Endothelial cell of umbilical vein (primary cell): Measurements from ENCODE around the gene ERBIN. TPM values are rescaled to one million over a fixed set of nuclear protein-coding genes. Genes with fewer than 3 reads are reported as not detected.

Experiments used
- BruUV-seq: library from RNA; stranded (reverse); fragments of 400-500 nt; replicated peaks from 2 replicates; lab custom pipeline; 2021; lab: Mats Ljungman, UMichigan
- CTCF ChIA-PET: fragments of 300-600, 350-600 bp; sonication (Branson Sonifier 250); formaldehyde crosslinking; loops from one replicate; lab custom pipeline; 2021; ENCODE audit warnings: antibody characterized with exemption, inconsistent platforms; lab: Charles Lee
- POLR2A ChIA-PET: fragments of 300-600, 350-600 bp; sonication (Branson Sonifier 250); formaldehyde crosslinking; loops from one replicate; lab custom pipeline; 2021; ENCODE audit warnings: antibody characterized with exemption, inconsistent platforms; lab: Charles Lee
- DNase-seq: peaks from one replicate; pipeline ENCODE4 v3.0.0-alpha.2; 2011; ENCODE audit warnings: low read depth, low spot score
- FAIRE-seq: peaks from 2 replicates; lab custom pipeline; 2011; peaks lifted over from hg19 to GRCh38; lab: Jason Lieb, UNC
- H2AFZ ChIP-seq: 2 replicates; pipeline ENCODE4 v1.6.0; 2012; ENCODE audit warnings: low read depth, low read length, control low read depth, inconsistent platforms
- H3K27ac ChIP-seq: 2 replicates; pipeline ENCODE4 v1.5.1; 2011; ENCODE audit warnings: low read depth, mild to moderate bottlenecking, control low read depth, low read length, moderate library complexity; ENCODE audit not compliant: insufficient read depth
- H3K27me3 ChIP-seq, 2 experiments: 2 replicates each; pipeline versions ENCODE4 v1.6.0 to v1.6.1; 2011; ENCODE audit warnings: low read length in 2 of 2, mixed read lengths in 1 of 2; ENCODE audit not compliant: control insufficient read depth in 2 of 2, insufficient read depth in 2 of 2
- H3K36me3 ChIP-seq, 2 experiments: 2 replicates in 1 of 2; 3 replicates in 1 of 2; pipeline ENCODE4 v1.5.1; 2011; ENCODE audit warnings: low read length in 2 of 2, mild to moderate bottlenecking in 1 of 2, moderate library complexity in 1 of 2; ENCODE audit not compliant: control insufficient read depth in 2 of 2, insufficient read depth in 2 of 2; ENCODE audit errors: extremely low read depth in 1 of 2
- H3K4me1 ChIP-seq: 3 replicates; pipeline ENCODE4 v1.5.1; 2011; ENCODE audit warnings: mild to moderate bottlenecking, low read length; ENCODE audit not compliant: control insufficient read depth, insufficient read depth; ENCODE audit errors: extremely low read depth
- H3K4me2 ChIP-seq: 2 replicates; pipeline ENCODE4 v1.6.1; 2011; ENCODE audit warnings: low read length, control low read depth, mixed read lengths; ENCODE audit not compliant: insufficient read depth
- H3K4me3 ChIP-seq, 3 experiments: fragments of 200-600 bp in 1 of 3; sonication (generic), shearing (Covaris generic) in 1 of 3; replicated peaks in 1 of 3; 2 replicates each; pipeline ENCODE4 v1.5.1; 2011 to 2016; ENCODE audit warnings: control low read depth in 3 of 3, low read length in 3 of 3, mild to moderate bottlenecking in 2 of 3, inconsistent platforms in 1 of 3, low read depth in 1 of 3, moderate library complexity in 1 of 3; ENCODE audit not compliant: insufficient read depth in 1 of 3
- H3K79me2 ChIP-seq: 2 replicates; pipeline ENCODE4 v1.6.0; 2012; ENCODE audit warnings: low read length, inconsistent platforms; ENCODE audit not compliant: control insufficient read depth, insufficient read depth
- H3K9ac ChIP-seq: replicated peaks from 2 replicates; pipeline ENCODE3; 2011; ENCODE audit warnings: low read length, control low read depth; ENCODE audit not compliant: insufficient read depth; ENCODE audit errors: extremely low read depth
- H3K9me1 ChIP-seq: replicated peaks from 3 replicates; pipeline ENCODE4 v1.6.0; 2011; ENCODE audit warnings: mild to moderate bottlenecking, low read length; ENCODE audit not compliant: control insufficient read depth, insufficient read depth; ENCODE audit errors: extremely low read depth
- H3K9me3 ChIP-seq: replicated peaks from 2 replicates; pipeline ENCODE4 v1.5.1; 2012; ENCODE audit warnings: low read length, inconsistent platforms; ENCODE audit not compliant: control insufficient read depth, insufficient read depth
- H4K20me1 ChIP-seq: replicated peaks from 2 replicates; pipeline ENCODE3; 2011; ENCODE audit warnings: mild to moderate bottlenecking, low read length; ENCODE audit not compliant: control insufficient read depth, insufficient read depth; ENCODE audit errors: extremely low read depth
- EZH2 ChIP-seq: IDR thresholded peaks from 2 replicates; pipeline ENCODE4 v1.6.1; 2012; ENCODE audit warnings: borderline replicate concordance, low read depth, mild to moderate bottlenecking, moderate library complexity, low read length, inconsistent platforms; ENCODE audit not compliant: severe bottlenecking
- FOS ChIP-seq: IDR thresholded peaks from 2 replicates; pipeline ENCODE4 v1.6.1; 2011; ENCODE audit warnings: mild to moderate bottlenecking, low read length, moderate library complexity, borderline replicate concordance; ENCODE audit not compliant: insufficient read depth
- GATA2 ChIP-seq: IDR thresholded peaks from 2 replicates; pipeline ENCODE4 v1.7.0; 2011; ENCODE audit warnings: low read depth, mild to moderate bottlenecking, moderate library complexity, mixed read lengths, low read length; ENCODE audit not compliant: insufficient read length, insufficient read depth
- JUN ChIP-seq: IDR thresholded peaks from 2 replicates; pipeline ENCODE4 v1.6.1; 2011; ENCODE audit warnings: borderline replicate concordance, low read depth; ENCODE audit not compliant: insufficient read length, insufficient read depth
- MAX ChIP-seq: IDR thresholded peaks from 2 replicates; pipeline ENCODE4 v1.6.1; 2011; ENCODE audit not compliant: insufficient read depth, insufficient read length
- POLR2A ChIP-seq: IDR thresholded peaks from 2 replicates; pipeline ENCODE4 v1.6.1; 2012; ENCODE audit warnings: low read depth, mild to moderate bottlenecking, control low read depth, low read length
- POLR2AphosphoS5 ChIP-seq: IDR thresholded peaks from 2 replicates; pipeline ENCODE4 v1.6.1; 2012; ENCODE audit warnings: low read depth, mild to moderate bottlenecking, control low read depth, low read length, moderate library complexity; ENCODE audit not compliant: insufficient read depth
- dilution Hi-C: fragments of 300-500 bp; cut with MboI; formaldehyde crosslinking; loops from one replicate; pipeline ENCODE4 v1.15.0; 2019; ENCODE audit warnings: low sequenced_read_pairs; ENCODE audit not compliant: extremely low pct_ligation_motif_present
- intact Hi-C: fragments of 100-400 bp; cut with micrococcal nuclease; formaldehyde crosslinking; loops from one replicate; pipeline ENCODE4 v1.10.0; 2022
- polyA plus RNA-seq, 4 experiments: library from polyadenylated mRNA; depleted of rRNA in 3 of 4; stranded (reverse) in 3 of 4; unstranded in 1 of 4; fragments of >200 nt; gene quantifications; 2 replicates each; pipeline versions ENCODE4 v1.2.1 to v1.2.3, GENCODE V29; 2011 to 2012; ENCODE audit warnings: missing spikeins in 1 of 4
- total RNA-seq: library from RNA; stranded (reverse); gene quantifications from 2 replicates; pipeline ENCODE4 v1.2.3, GENCODE V29; 2021
- TF ChIP-seq, protein P1 (sequence below), 2 donors: IDR thresholded peaks; 1 replicate in 1 of 2; 2 replicates in 1 of 2; pipeline ENCODE4 v1.5.1; 2011; ENCODE audit warnings: low read length in 2 of 2, mild to moderate bottlenecking in 2 of 2, moderate library complexity in 2 of 2, control low read depth in 1 of 2, inconsistent platforms in 1 of 2, low read depth in 1 of 2; ENCODE audit not compliant: insufficient read depth in 1 of 2; ENCODE audit errors: extremely low read depth in 1 of 2

ERBIN gene
- total and polyA plus RNA-seq, 2 donors (not counting 3 experiments of a cell fraction or from before 2014, with no cell fraction given) = 8.1 to 55.6 TPM

- Histone ChIP-seq H3K4me1 (peaks cover 2% of the 10 kb centered on the region), H3K9me3 (no peaks in the 10 kb centered on the region), H2AFZ (no peak overlapping the region), H4K20me1 (peaks cover 3% of the 10 kb centered on the region), H3K36me3 (no peaks in the 10 kb centered on the region), H3K4me2 (no peak overlapping the region), H3K79me2 (peaks cover 63% of the 10 kb centered on the region), H3K9me1 (no peaks in the 10 kb centered on the region), H3K27ac (no peak overlapping the region), H3K9ac (no peak overlapping the region), H3K4me3 (no peak overlapping the region), H3K27me3 (no peaks in the 10 kb centered on the region)
- dilution Hi-C loops (no loop called here), intact Hi-C loops (no loop called here)
- TF ChIP-seq POLR2A = no peak
- ChIA-PET CTCF (no interaction called here), POLR2A (no interaction called here)
- FAIRE-seq (no peak), DNase-seq (no peak)
- no TSS peak for BruUV-seq
Observed at GRCh38 chr5:65984098-65984885, 57.9 kb downstream of the ERBIN start.

- H3K36me3 ChIP-seq = no peaks in the 10 kb centered on the region
- H3K27ac ChIP-seq = no peak overlapping the region
- peaks cover 2% of the 10 kb centered on the region for H3K4me1 ChIP-seq
- dilution Hi-C loops (no loop called here), intact Hi-C loops (no loop called here)
- POLR2A ChIA-PET = no interaction called here
- no TSS peak for BruUV-seq
- no peak for FAIRE-seq
- CTCF ChIA-PET = interaction anchor here (0.7 to 1.5 kb wide), 2 partner anchors 10 to 17 kb away, joined by 4 to 6 read pairs; no protein-coding TSS in a partner anchor
- H3K4me2 ChIP-seq = no peak overlapping the region
- no peak overlapping the region for H3K9ac ChIP-seq
- H4K20me1 ChIP-seq = peaks cover 3% of the 10 kb centered on the region
- peaks cover 60% of the 10 kb centered on the region for H3K79me2 ChIP-seq
- TF ChIP-seq MAX (no peak), JUN (no peak), POLR2A (no peak), EZH2 (no peak), GATA2 (no peak), FOS (no peak), POLR2AphosphoS5 (no peak)
- TF ChIP-seq, protein P1, sequence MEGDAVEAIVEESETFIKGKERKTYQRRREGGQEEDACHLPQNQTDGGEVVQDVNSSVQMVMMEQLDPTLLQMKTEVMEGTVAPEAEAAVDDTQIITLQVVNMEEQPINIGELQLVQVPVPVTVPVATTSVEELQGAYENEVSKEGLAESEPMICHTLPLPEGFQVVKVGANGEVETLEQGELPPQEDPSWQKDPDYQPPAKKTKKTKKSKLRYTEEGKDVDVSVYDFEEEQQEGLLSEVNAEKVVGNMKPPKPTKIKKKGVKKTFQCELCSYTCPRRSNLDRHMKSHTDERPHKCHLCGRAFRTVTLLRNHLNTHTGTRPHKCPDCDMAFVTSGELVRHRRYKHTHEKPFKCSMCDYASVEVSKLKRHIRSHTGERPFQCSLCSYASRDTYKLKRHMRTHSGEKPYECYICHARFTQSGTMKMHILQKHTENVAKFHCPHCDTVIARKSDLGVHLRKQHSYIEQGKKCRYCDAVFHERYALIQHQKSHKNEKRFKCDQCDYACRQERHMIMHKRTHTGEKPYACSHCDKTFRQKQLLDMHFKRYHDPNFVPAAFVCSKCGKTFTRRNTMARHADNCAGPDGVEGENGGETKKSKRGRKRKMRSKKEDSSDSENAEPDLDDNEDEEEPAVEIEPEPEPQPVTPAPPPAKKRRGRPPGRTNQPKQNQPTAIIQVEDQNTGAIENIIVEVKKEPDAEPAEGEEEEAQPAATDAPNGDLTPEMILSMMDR (IDR thresholded peaks at IDR 0.05; ENCODE audit: extremely low read depth in 1 of 2, insufficient read depth in 1 of 2, low read depth in 1 of 2, low read length in 2 of 2) = no peak
- H3K9me1 ChIP-seq = no peaks in the 10 kb centered on the region
- no peaks in the 10 kb centered on the region for H3K27me3 ChIP-seq
- H3K4me3 ChIP-seq = no peak overlapping the region
- no peak overlapping the region for H2AFZ ChIP-seq
- peak; percentile 19 for DNase-seq
- no peaks in the 10 kb centered on the region for H3K9me3 ChIP-seq
Observed at GRCh38 chr5:65986050-65986451, 59.7 kb downstream of the ERBIN start.
